Smooth muscle cell (in vitro differentiated cells): ENCODE measurements around the gene ZDHHC11B. TPM values are rescaled to one million over a fixed set of nuclear protein-coding genes. Genes with fewer than 3 reads are reported as not detected.
"Not testable (repeated sequence)": the region's sequence is repeated elsewhere in the genome, so short reads cannot be mapped to it uniquely, and the experiment has no call there.

Source experiments
- DNase-seq: peaks from one replicate; lab custom pipeline; 2025; ENCODE audit not compliant: unreplicated experiment; lab: John Stamatoyannopoulos, UW
- H2AFZ ChIP-seq: fragments of 200-600 bp; sonication (generic); 2 replicates; pipeline ENCODE4 v1.6.0; 2016; ENCODE audit warnings: antibody characterized with exemption, low read depth, mild to moderate bottlenecking
- H3F3A ChIP-seq: fragments of 200-600 bp; sonication (generic); 2 replicates; pipeline ENCODE4 v1.6.0; 2017; ENCODE audit warnings: antibody characterized with exemption, low read depth
- H3K27ac ChIP-seq: fragments of 200-600 bp; sonication (generic); 2 replicates; pipeline ENCODE4 v1.5.1; 2016; ENCODE audit warnings: low read depth, mild to moderate bottlenecking
- H3K27me3 ChIP-seq: fragments of 200-600 bp; sonication (generic); 2 replicates; pipeline ENCODE4 v1.6.1; 2016; ENCODE audit warnings: low read depth, mild to moderate bottlenecking
- H3K36me3 ChIP-seq: fragments of 200-600 bp; sonication (generic); 2 replicates; pipeline ENCODE4 v1.5.1; 2016; ENCODE audit warnings: low read depth
- H3K4me1 ChIP-seq: fragments of 200-600 bp; sonication (generic); 2 replicates; pipeline ENCODE4 v1.5.1; 2016; ENCODE audit warnings: low read depth
- H3K4me2 ChIP-seq: fragments of 200-600 bp; sonication (generic); 2 replicates; pipeline ENCODE4 v1.6.0; 2016; ENCODE audit warnings: mild to moderate bottlenecking
- H3K4me3 ChIP-seq: fragments of 200-600 bp; sonication (generic); 2 replicates; pipeline ENCODE4 v1.5.1; 2016; ENCODE audit warnings: mild to moderate bottlenecking
- H3K79me2 ChIP-seq: fragments of 200-600 bp; sonication (generic); 2 replicates; pipeline ENCODE4 v1.6.0; 2016; ENCODE audit warnings: low read depth, mild to moderate bottlenecking
- H3K9ac ChIP-seq: fragments of 200-600 bp; sonication (generic); 2 replicates; pipeline ENCODE4 v1.6.0; 2016; ENCODE audit warnings: low read depth
- H3K9me3 ChIP-seq: fragments of 200-600 bp; sonication (generic); replicated peaks from 2 replicates; pipeline ENCODE4 v1.5.1; 2016; ENCODE audit warnings: low read depth
- H4K20me1 ChIP-seq: fragments of 200-600 bp; sonication (generic); 2 replicates; pipeline ENCODE4 v1.6.0; 2016; ENCODE audit warnings: low read depth
- CTCF ChIP-seq: fragments of 200-600 bp; sonication (generic); IDR thresholded peaks from 2 replicates; pipeline ENCODE4 v1.5.1; 2017; ENCODE audit warnings: borderline replicate concordance, mild to moderate bottlenecking, antibody characterized with exemption; ENCODE audit not compliant: insufficient read depth, poor library complexity, severe bottlenecking
- WGBS: methylation state at CpG from one replicate; pipeline ENCODE4 v1.1.7; 2016; ENCODE audit warnings: low lambda C conversion rate; 5-methylcytosine and 5-hydroxymethylcytosine counted together
- polyA plus RNA-seq: library from polyadenylated mRNA; unstranded; fragments of >200 nt; fragmentation: Nextera tagmentation; extraction: Ambion mirVana; gene quantifications from 2 replicates; pipeline ENCODE4 v1.2.1, GENCODE V29; 2016
- total RNA-seq: library from RNA; depleted of rRNA; stranded (reverse); fragments of >200 nt; gene quantifications from 2 replicates; pipeline ENCODE4 v1.2.3, GENCODE V29; 2014

ZDHHC11B gene
- total and polyA plus RNA-seq, 2 experiments from 2014 or later, result not detected

GRCh38 chr5:770585-770984 is 13.9 kb downstream of the ZDHHC11B start:
- not testable (repeated sequence) for H3K4me1 ChIP-seq, H3K27ac ChIP-seq, DNase-seq, H4K20me1 ChIP-seq, H3K4me3 ChIP-seq, H3K4me2 ChIP-seq, H3K27me3 ChIP-seq, H3K79me2 ChIP-seq, H3K36me3 ChIP-seq, H3K9me3 ChIP-seq, H2AFZ ChIP-seq, H3F3A ChIP-seq, H3K9ac ChIP-seq
- WGBS, result 92% methylated on average over 10 of the region's 10 CpGs

- H4K20me1 ChIP-seq, DNase-seq, H3K4me3 ChIP-seq, H3K27ac ChIP-seq, H3K27me3 ChIP-seq, H2AFZ ChIP-seq, H3K79me2 ChIP-seq, H3K4me2 ChIP-seq, H3K9ac ChIP-seq, H3F3A ChIP-seq, H3K4me1 ChIP-seq, H3K36me3 ChIP-seq, H3K9me3 ChIP-seq: not testable (repeated sequence)
- WGBS, result 82% methylated on average over 29 of the region's 29 CpGs
Measured at GRCh38 chr5:769485-770145, 14.9 kb downstream of the ZDHHC11B start.

- no peak for DNase-seq
- Histone ChIP-seq H3K4me3 (no peak overlapping the region), H3K9me3 (no peaks in the 10 kb centered on the region), H3K36me3 (no peaks in the 10 kb centered on the region), H3K4me1 (no peaks in the 10 kb centered on the region), H3F3A (no peaks in the 10 kb centered on the region), H3K27me3 (no peaks in the 10 kb centered on the region), H3K4me2 (no peak overlapping the region), H2AFZ (no peak overlapping the region), H3K9ac (no peak overlapping the region), H4K20me1 (no peaks in the 10 kb centered on the region), H3K79me2 (no peaks in the 10 kb centered on the region), H3K27ac (no peak overlapping the region)
- TF ChIP-seq CTCF, result no peak
- 89% methylated on average over 32 of the region's 32 CpGs for WGBS
Measured at GRCh38 chr5:766666-767431, 17.7 kb downstream of the ZDHHC11B start.

- TF ChIP-seq CTCF, result no peak
- H3K9ac ChIP-seq, result no peak overlapping the region
- no peak for DNase-seq
Measured at GRCh38 chr5:765948-766631, 18.4 kb downstream of the ZDHHC11B start.

More at GRCh38 chr5:765948-766631, 18.4 kb downstream of the ZDHHC11B start:
- no peaks in the 10 kb centered on the region for H3F3A ChIP-seq
- no peaks in the 10 kb centered on the region for H3K79me2 ChIP-seq
- WGBS, result 95% methylated on average over 18 of the region's 18 CpGs
- no peaks in the 10 kb centered on the region for H3K9me3 ChIP-seq
- no peaks in the 10 kb centered on the region for H3K27me3 ChIP-seq
- no peak overlapping the region for H3K4me2 ChIP-seq
- no peak overlapping the region for H3K4me3 ChIP-seq
- no peak overlapping the region for H3K27ac ChIP-seq
- no peak overlapping the region for H2AFZ ChIP-seq
- H4K20me1 ChIP-seq, result no peaks in the 10 kb centered on the region
- H3K4me1 ChIP-seq, result no peaks in the 10 kb centered on the region
- H3K36me3 ChIP-seq, result no peaks in the 10 kb centered on the region
